SK-N-SH treated with all-trans-retinoic acid at 6 μM for 48 hours (cell line): ENCODE data around the gene C12orf60.

Experiments used
- ATAC-seq: fragments of 200-7000 bp; cut with Tn5 transposase; 3 replicates; pipeline ENCODE4 v1.9.1; 2020; ENCODE audit warnings: mild to moderate bottlenecking, moderate library complexity
- ARNTL ChIP-seq: fragments of 450-650 bp; formaldehyde crosslinking; IDR thresholded peaks from 2 replicates; pipeline ENCODE4 v1.5.0; 2020; ENCODE audit warnings: low read depth, mild to moderate bottlenecking, moderate library complexity, borderline replicate concordance
- CSDC2 ChIP-seq: fragments of 250-450 bp; sonication (Bioruptor Pico); IDR thresholded peaks from 2 replicates; pipeline ENCODE4 v1.5.0; 2020; ENCODE audit warnings: mild to moderate bottlenecking, moderate library complexity
- CSRNP3 ChIP-seq: fragments of 250-450 bp; sonication (Bioruptor Pico); IDR thresholded peaks from 2 replicates; pipeline ENCODE4 v1.5.1; 2021; ENCODE audit warnings: mild to moderate bottlenecking, moderate library complexity
- ESRRG ChIP-seq: fragments of 250-450 bp; sonication (Bioruptor Pico); IDR thresholded peaks from 2 replicates; pipeline ENCODE4 v1.6.1; 2021; ENCODE audit warnings: mild to moderate bottlenecking
- GLIS3 ChIP-seq: fragments of 250-450 bp; sonication (Bioruptor Pico); IDR thresholded peaks from 2 replicates; pipeline ENCODE4 v1.5.0; 2020; ENCODE audit warnings: mild to moderate bottlenecking, moderate library complexity
- ISL1 ChIP-seq: fragments of 250-450 bp; sonication (Bioruptor Pico); IDR thresholded peaks from 2 replicates; pipeline ENCODE4 v2.1.2; 2022; ENCODE audit warnings: mild to moderate bottlenecking, moderate library complexity
- OSR1 ChIP-seq: fragments of 250-450 bp; sonication (Bioruptor Pico); IDR thresholded peaks from 2 replicates; pipeline ENCODE4 v1.8.0; 2022; ENCODE audit warnings: moderate library complexity, mild to moderate bottlenecking, inconsistent platforms
- PPARA ChIP-seq: fragments of 250-450 bp; sonication (Bioruptor Pico); IDR thresholded peaks from 2 replicates; pipeline ENCODE4 v1.5.0; 2020; ENCODE audit warnings: mild to moderate bottlenecking, borderline replicate concordance
- RARB ChIP-seq: fragments of 250-450 bp; sonication (Bioruptor Pico); IDR thresholded peaks from 2 replicates; pipeline ENCODE4 v1.8.0; 2021; ENCODE audit warnings: mild to moderate bottlenecking, moderate library complexity
- SNAI2 ChIP-seq: fragments of 250-450 bp; sonication (Bioruptor Pico); IDR thresholded peaks from 2 replicates; pipeline ENCODE4 v1.5.0; 2020; ENCODE audit warnings: mild to moderate bottlenecking, moderate library complexity
- TOX ChIP-seq: fragments of 250-450 bp; sonication (Bioruptor Pico); IDR thresholded peaks from 2 replicates; pipeline ENCODE4 v1.8.0; 2021; ENCODE audit warnings: mild to moderate bottlenecking, moderate library complexity, borderline replicate concordance
- ZFP3 ChIP-seq: fragments of 250-450 bp; sonication (Bioruptor Pico); IDR thresholded peaks from 2 replicates; pipeline ENCODE4 v1.5.0; 2020; ENCODE audit warnings: mild to moderate bottlenecking, moderate library complexity
- ZFP30 ChIP-seq: fragments of 450-650 bp; formaldehyde crosslinking; IDR thresholded peaks from 2 replicates; pipeline ENCODE4 v1.5.0; 2022; ENCODE audit warnings: mild to moderate bottlenecking, moderate library complexity
- ZNF565 ChIP-seq: fragments of 450-650 bp; formaldehyde crosslinking; conservative IDR thresholded peaks from 2 replicates; pipeline ENCODE4 v1.5.0; 2020; ENCODE audit warnings: low read depth, mild to moderate bottlenecking, moderate library complexity
- ZNF70 ChIP-seq: fragments of 450-650 bp; formaldehyde crosslinking; IDR thresholded peaks from 2 replicates; pipeline ENCODE4 v1.5.0; 2020; ENCODE audit warnings: mild to moderate bottlenecking, moderate library complexity
- ZNF8 ChIP-seq: fragments of 450-650 bp; formaldehyde crosslinking; IDR thresholded peaks from 2 replicates; pipeline ENCODE4 v1.5.0; 2020; ENCODE audit warnings: mild to moderate bottlenecking, moderate library complexity
- TF ChIP-seq, protein P1 (sequence below): fragments of 250-450 bp; sonication (Bioruptor Pico); IDR thresholded peaks from 2 replicates; pipeline ENCODE4 v1.5.0; 2020; ENCODE audit warnings: mild to moderate bottlenecking, moderate library complexity
- TF ChIP-seq, protein P2 (sequence below): fragments of 250-450 bp; sonication (Bioruptor Pico); IDR thresholded peaks from 2 replicates; pipeline ENCODE4 v1.8.0; 2020; ENCODE audit warnings: mild to moderate bottlenecking, moderate library complexity, borderline replicate concordance
- TF ChIP-seq, protein P3 (sequence below): fragments of 250-450 bp; sonication (Bioruptor Pico); IDR thresholded peaks from 2 replicates; pipeline ENCODE4 v1.8.0; 2021; ENCODE audit warnings: low read depth, mild to moderate bottlenecking, moderate library complexity, borderline replicate concordance
- TF ChIP-seq, protein P4 (sequence below): fragments of 250-450 bp; sonication (Bioruptor Pico); IDR thresholded peaks from 2 replicates; pipeline ENCODE4 v1.5.1; 2020; ENCODE audit warnings: low read depth, mild to moderate bottlenecking, moderate library complexity

C12orf60 gene

GRCh38 chr12:14767617-14768016 is 35.9 kb upstream of the C12orf60 start (continued):
- TF ChIP-seq, protein P1, sequence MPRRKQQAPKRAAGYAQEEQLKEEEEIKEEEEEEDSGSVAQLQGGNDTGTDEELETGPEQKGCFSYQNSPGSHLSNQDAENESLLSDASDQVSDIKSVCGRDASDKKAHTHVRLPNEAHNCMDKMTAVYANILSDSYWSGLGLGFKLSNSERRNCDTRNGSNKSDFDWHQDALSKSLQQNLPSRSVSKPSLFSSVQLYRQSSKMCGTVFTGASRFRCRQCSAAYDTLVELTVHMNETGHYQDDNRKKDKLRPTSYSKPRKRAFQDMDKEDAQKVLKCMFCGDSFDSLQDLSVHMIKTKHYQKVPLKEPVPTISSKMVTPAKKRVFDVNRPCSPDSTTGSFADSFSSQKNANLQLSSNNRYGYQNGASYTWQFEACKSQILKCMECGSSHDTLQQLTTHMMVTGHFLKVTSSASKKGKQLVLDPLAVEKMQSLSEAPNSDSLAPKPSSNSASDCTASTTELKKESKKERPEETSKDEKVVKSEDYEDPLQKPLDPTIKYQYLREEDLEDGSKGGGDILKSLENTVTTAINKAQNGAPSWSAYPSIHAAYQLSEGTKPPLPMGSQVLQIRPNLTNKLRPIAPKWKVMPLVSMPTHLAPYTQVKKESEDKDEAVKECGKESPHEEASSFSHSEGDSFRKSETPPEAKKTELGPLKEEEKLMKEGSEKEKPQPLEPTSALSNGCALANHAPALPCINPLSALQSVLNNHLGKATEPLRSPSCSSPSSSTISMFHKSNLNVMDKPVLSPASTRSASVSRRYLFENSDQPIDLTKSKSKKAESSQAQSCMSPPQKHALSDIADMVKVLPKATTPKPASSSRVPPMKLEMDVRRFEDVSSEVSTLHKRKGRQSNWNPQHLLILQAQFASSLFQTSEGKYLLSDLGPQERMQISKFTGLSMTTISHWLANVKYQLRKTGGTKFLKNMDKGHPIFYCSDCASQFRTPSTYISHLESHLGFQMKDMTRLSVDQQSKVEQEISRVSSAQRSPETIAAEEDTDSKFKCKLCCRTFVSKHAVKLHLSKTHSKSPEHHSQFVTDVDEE (CRISPR knock-in tag), result no peak
- TF ChIP-seq, protein P2, sequence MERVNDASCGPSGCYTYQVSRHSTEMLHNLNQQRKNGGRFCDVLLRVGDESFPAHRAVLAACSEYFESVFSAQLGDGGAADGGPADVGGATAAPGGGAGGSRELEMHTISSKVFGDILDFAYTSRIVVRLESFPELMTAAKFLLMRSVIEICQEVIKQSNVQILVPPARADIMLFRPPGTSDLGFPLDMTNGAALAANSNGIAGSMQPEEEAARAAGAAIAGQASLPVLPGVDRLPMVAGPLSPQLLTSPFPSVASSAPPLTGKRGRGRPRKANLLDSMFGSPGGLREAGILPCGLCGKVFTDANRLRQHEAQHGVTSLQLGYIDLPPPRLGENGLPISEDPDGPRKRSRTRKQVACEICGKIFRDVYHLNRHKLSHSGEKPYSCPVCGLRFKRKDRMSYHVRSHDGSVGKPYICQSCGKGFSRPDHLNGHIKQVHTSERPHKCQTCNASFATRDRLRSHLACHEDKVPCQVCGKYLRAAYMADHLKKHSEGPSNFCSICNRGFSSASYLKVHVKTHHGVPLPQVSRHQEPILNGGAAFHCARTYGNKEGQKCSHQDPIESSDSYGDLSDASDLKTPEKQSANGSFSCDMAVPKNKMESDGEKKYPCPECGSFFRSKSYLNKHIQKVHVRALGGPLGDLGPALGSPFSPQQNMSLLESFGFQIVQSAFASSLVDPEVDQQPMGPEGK (CRISPR knock-in tag), result no peak
- TF ChIP-seq GLIS3 (CRISPR knock-in tag), result no peak

DNA sequence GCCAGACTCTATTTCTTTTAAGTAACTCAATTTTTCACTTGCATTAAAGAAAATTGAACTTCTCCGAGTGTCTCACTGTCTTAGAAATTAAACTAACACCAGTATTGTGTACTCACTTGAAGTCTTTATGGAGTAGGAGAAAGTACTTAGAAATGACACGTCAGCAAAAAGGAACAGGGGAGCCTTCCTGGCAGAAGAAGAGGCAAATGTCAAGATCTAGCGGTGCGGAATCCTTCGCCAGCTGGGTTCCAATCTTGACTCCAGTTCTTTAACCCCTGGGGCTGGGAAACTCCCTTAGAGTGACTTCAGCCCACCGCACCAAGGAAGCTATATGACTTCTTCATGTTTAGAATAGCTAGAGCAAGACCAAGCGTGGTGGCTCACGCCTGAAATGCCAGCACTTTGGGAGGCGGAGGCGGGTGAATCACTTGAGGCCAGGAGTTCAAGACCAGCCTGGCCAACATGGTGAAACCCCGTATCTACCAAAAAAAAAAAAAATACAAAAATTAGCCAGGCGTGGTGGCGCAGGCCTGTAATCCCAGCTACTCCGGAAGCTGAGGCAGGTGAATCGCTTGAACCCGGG is 34.6 kb upstream of the C12orf60 start:
- ATAC-seq, result no peak

DNA sequence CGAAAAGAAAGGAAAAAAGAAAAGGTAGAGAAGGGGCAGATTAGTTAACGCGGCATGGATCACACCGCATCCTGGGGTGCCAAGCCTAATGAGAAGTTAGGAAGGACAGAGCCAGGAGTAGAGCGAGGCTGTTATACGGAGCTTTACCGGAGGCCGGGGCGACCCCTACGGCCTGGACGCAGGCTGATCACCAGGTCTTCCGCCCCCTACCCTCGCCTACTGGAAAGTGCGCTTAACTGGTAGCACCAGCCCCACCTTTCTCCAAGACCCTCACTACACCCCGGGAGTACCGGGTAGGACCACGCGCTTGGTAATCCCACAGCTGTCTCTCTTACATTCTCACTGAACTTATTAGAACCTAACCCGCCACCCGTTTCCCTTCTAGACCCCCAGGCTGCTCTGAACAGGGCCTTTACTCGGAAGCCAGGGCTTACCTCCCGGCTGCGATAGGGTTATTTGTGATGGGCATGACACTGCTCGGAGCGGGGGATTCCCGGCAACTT is 34.0 kb upstream of the C12orf60 start:
- TF ChIP-seq ZNF8 (CRISPR knock-in tag), result no peak
- TF ChIP-seq, protein P3, sequence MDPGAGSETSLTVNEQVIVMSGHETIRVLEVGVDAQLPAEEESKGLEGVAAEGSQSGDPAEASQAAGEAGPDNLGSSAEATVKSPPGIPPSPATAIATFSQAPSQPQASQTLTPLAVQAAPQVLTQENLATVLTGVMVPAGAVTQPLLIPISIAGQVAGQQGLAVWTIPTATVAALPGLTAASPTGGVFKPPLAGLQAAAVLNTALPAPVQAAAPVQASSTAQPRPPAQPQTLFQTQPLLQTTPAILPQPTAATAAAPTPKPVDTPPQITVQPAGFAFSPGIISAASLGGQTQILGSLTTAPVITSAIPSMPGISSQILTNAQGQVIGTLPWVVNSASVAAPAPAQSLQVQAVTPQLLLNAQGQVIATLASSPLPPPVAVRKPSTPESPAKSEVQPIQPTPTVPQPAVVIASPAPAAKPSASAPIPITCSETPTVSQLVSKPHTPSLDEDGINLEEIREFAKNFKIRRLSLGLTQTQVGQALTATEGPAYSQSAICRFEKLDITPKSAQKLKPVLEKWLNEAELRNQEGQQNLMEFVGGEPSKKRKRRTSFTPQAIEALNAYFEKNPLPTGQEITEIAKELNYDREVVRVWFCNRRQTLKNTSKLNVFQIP (CRISPR knock-in tag), result no peak
- TF ChIP-seq ZFP3, result no peak
- TF ChIP-seq, protein P2 (CRISPR knock-in tag), result no peak; the same call in 1 of the 2 replicates
- TF ChIP-seq ARNTL (CRISPR knock-in tag), result no peak
- TF ChIP-seq CSDC2 (CRISPR knock-in tag), result no peak
- TF ChIP-seq, protein P1 (CRISPR knock-in tag), result no peak
- TF ChIP-seq GLIS3 (CRISPR knock-in tag), result no peak
- TF ChIP-seq RARB (CRISPR knock-in tag), result no peak
- TF ChIP-seq ZNF565 (CRISPR knock-in tag), result no peak
- no peak for TF ChIP-seq PPARA (CRISPR knock-in tag)
- TF ChIP-seq ESRRG (CRISPR knock-in tag), result no peak
- TF ChIP-seq CSRNP3 (CRISPR knock-in tag), result no peak
- no peak for TF ChIP-seq OSR1 (CRISPR knock-in tag)
- no peak for TF ChIP-seq ZNF70 (CRISPR knock-in tag)
- TF ChIP-seq, protein P4, sequence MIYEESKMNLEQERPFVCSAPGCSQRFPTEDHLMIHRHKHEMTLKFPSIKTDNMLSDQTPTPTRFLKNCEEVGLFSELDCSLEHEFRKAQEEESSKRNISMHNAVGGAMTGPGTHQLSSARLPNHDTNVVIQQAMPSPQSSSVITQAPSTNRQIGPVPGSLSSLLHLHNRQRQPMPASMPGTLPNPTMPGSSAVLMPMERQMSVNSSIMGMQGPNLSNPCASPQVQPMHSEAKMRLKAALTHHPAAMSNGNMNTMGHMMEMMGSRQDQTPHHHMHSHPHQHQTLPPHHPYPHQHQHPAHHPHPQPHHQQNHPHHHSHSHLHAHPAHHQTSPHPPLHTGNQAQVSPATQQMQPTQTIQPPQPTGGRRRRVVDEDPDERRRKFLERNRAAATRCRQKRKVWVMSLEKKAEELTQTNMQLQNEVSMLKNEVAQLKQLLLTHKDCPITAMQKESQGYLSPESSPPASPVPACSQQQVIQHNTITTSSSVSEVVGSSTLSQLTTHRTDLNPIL (CRISPR knock-in tag), result no peak; the same call in 1 of the 2 replicates
- no peak for TF ChIP-seq SNAI2 (CRISPR knock-in tag)
- TF ChIP-seq TOX (CRISPR knock-in tag), result no peak
- TF ChIP-seq ZFP30 (CRISPR knock-in tag), result no peak
- no peak for TF ChIP-seq ISL1 (CRISPR knock-in tag)

More for the DNA sequence above, 34.6 kb upstream of the C12orf60 start:
- no peak for TF ChIP-seq PPARA (CRISPR knock-in tag)
- no peak for TF ChIP-seq OSR1 (CRISPR knock-in tag)

More for the DNA sequence above, 34.0 kb upstream of the C12orf60 start:
- ATAC-seq, result peak; percentile 5
